Measurements from ENCODE around the gene OSBP2.

GRCh38 chr22:30906946-30907345 is 212.3 kb downstream of the OSBP2 start:
- TF ChIP-seq CTCF (IDR thresholded peaks at IDR 0.05; ENCODE audit: low read length) (no peak), EZH2 (IDR thresholded peaks at IDR 0.05; ENCODE audit: borderline replicate concordance, low read length) (no peak)

Measured in OCI-LY1 (cell line).